HG03442 (cell line): Measurements from ENCODE around the gene ITGB1BP1.
A peak's percentile ranks its signal among the peaks of the same experiment; 100 is the strongest.

Experiments
- ATAC-seq: cut with Tn5 transposase; IDR thresholded peaks from one replicate; pipeline ENCODE4 v1.9.1; 2021; ENCODE audit warnings: mild to moderate bottlenecking, moderate library complexity; ENCODE audit not compliant: unreplicated experiment

ITGB1BP1 gene

DNA sequence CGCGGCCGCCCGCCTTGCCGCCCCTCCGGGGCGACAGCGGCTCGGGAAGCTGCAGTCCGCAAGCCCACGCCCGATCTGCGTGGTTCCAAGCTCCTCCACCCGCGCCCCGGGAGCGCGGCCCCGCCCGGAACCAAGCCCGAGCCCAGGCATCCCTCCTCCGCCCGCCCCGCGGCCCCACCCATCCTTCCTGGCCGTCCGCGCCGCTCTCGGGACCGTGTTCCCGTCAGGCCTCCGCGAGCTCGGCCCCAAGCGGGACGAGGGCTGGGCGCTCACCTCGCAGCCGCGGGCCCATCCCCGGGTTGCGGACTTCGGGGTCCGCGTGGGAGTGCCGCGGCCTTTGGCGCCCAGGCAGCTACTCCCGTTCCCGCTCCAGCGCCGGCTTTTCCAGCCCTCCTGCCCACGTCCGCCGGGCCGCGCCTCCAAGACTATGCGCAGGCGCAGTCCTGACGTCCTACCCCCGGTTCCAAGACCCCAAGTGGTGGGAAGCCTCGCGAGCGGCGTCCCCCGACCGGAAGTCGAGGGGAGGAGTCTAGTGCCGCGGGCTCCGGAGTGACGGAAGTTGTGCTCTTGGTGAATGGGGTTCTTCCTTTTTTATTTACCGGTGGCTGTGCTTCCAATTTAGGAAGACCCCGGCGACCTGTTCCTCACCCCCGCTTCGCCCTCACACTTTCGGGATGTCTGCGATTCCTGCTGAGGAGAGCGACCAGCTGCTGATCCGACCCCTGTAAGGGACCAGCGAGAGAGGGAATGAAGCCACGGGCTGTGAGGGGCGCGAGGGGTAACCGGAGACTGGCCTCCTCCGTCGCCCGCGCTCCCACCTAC, at the start of gene ITGB1BP1, which contains the start of gene CPSF3:
TSS of gene ITGB1BP1 (minus strand) at position 429 of the 822 bp plus-strand sequence. CDS start 4,831 bp downstream, outside the sequence.
TSS of gene CPSF3 (plus strand) at position 555 of the 822 bp plus-strand sequence. CDS start at position 675, 120 bp downstream.
- ATAC-seq, result peak; percentile 78

DNA sequence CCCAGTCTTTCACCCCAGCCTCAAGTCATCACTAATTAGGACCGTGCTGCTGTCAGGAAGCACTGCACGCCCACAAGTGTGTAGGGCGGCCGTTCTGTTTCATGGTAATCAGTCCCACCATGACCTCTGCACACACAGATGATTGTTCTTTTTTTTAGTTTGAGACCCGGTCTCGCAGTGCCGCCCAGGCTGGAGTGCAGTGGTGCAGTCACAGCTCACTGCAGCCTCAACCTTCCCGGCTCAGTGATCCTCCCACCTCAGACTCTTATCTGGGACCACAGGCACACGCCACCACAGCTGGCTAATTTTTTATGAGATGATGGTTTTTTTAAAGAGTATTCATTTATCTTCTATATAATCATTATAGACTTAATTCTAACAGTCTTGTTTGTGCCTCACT, 49.2 kb upstream of the ITGB1BP1 start:
- no peak for ATAC-seq

GRCh38 chr2:9471206-9471605, 47.9 kb upstream of the ITGB1BP1 start:
- ATAC-seq, result no peak

- ATAC-seq, result no peak
These were observed 44.4 kb upstream of the ITGB1BP1 start for GRCh38 chr2:9467687-9468086.

DNA sequence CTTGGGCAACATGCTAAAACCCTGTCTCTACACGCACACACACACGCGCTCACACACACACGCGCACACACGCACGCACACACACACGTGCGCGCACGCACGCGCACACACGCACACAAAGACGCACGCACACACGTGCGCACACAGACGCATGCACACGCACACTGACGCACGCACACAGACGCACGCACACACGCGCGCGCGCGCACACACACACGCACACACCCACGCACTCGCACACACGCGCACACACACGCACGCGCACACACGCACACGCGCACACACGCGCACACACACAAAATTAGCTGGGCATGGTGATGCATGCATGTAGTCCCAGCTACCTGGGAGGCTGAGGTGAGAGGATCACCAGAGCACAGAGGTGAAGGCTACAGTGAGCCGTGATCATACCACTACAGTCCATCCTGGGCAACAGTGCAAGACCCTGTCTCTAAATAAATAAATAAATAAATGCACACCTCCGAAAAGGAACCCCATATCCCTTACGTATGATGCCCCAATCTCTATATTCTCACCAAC, 42.9 kb upstream of the ITGB1BP1 start:
- no peak for ATAC-seq

- no peak for ATAC-seq
These were observed 41.8 kb upstream of the ITGB1BP1 start for GRCh38 chr2:9465170-9465569.

DNA sequence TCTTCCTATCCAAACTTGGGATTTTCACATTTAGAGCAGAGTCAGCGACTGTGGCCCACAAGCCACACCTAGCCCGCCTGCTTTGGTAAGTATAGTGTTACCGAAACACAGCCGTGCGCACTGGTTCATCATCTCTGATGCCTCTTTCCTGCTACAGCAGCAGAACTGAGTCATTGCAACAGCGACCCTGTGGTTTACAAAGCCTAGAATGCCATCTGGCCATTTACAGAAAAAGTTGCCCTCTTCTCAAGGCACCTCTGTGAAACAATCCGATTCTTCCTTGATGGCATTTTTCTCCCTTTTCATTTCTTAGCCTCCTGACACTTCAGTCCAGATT, 40.3 kb upstream of the ITGB1BP1 start:
- ATAC-seq, result no peak

- no peak for ATAC-seq
These were observed 39.8 kb upstream of the ITGB1BP1 start for GRCh38 chr2:9462886-9463697.

DNA sequence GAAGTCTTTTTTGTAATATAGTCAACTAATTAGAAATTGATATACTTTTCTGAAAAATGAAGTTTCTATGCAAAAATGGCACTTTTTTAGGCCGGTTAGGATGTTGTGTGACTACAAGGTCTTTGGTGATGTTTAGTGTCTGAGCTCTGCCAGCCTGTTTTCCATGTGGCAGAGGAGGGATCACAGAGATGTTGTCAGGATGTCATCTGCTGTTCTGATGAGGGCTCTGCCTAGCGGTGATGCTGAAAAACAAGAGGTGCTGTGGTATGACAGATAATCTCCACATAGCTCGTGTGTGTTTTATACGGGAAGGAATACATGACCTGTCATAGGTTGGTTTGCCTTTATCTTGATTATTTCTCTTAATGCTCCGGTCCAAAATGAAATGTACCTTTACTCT, 39.0 kb upstream of the ITGB1BP1 start:
- ATAC-seq, result no peak

- no peak for ATAC-seq
These were observed 37.8 kb upstream of the ITGB1BP1 start for GRCh38 chr2:9461079-9461478.

GRCh38 chr2:9460441-9461017, 37.2 kb upstream of the ITGB1BP1 start:
- no peak for ATAC-seq

DNA sequence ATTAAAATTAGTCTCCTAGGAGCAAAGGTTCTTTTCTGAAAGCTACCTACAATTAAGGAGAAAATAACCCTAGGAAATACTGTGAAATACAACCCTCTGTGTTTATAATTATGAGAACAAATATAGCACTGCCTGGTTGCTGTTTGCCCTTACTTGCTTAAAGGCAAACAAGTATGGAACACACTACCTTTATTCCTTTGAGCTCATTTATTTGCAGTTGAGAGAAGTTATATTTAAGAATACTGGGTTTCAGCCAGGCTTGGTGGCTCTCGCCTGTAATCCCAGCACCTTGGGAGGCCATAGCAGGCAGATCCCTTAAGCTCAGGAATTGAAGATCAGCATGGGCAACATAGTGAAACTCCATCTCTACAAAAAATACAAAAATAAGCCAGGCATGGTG, 27.9 kb upstream of the ITGB1BP1 start:
- ATAC-seq, result no peak

DNA sequence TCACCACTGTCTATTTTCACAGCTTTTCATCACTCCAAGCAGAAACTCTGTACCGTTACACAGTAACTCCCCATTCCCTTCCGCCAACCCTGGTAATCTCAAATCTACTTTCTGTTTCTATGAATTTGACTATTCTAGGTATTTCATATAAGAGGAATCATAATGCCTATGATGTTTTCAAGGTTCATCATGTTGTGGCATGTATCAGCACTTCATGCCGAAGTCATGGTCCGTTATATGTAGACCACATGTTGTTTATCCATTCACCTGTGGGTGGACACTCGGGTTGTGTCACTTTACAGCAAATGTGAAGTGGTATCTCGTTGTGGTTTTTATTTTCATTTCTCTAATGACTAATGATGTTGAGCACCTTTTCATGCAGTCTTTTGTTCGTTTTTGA, 21.8 kb upstream of the ITGB1BP1 start:
- ATAC-seq, result no peak

- no peak for ATAC-seq
These were observed 20.2 kb upstream of the ITGB1BP1 start for GRCh38 chr2:9443526-9443925.

- ATAC-seq, result no peak
These were observed 18.2 kb upstream of the ITGB1BP1 start for GRCh38 chr2:9441556-9441955.

GRCh38 chr2:9440058-9440727, 16.9 kb upstream of the ITGB1BP1 start:
- ATAC-seq, result no peak

- ATAC-seq, result no peak
These were observed 16.2 kb upstream of the ITGB1BP1 start for GRCh38 chr2:9439536-9439935.

GRCh38 chr2:9434489-9434888, 11.2 kb upstream of the ITGB1BP1 start:
- ATAC-seq, result no peak

DNA sequence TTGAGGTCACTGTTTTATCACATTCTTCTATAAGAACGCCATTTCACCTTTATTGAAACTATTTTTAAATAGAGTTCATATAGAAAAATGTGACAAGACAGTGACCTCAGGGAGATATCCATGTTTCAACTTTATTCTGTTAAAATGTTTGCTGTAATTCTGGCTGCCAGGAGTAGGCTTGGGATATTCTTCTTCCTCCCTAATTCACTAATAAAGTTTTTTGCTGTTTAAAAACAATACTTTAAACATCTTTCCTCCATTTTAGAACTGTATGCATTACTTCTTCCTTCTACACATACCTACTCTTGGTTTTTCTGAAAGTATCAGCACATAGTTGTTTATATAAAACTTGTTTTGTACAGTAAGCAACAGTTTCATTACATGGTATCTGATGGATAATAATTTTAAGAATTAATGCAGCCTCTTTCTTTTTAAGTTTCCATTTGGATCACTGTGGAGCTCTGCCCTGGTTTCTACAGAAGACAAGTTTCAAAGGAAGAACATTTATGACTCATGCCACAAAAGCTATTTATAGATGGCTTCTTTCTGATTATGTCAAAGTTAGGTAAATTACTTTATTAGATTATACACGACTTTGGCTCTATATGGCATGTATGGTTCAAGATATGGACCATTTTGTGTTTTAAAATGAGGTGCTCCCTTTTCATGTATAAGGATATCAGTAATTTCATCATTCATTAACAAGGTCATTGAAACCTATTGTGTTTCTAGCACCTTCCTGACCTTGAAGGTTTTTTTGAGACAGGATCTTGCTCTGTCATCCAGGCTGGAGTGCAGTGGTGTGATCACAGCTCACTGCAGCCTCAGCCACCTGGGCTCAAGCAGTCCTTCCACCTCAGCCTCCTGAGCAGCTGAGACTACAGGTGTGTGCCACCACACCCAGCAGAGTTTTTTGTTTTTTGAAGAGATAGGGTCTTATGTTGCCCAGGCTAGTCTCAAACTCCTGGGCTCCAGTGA, 7.3 kb upstream of the ITGB1BP1 start:
- ATAC-seq, result no peak
